GM12891 (cell line): ENCODE measurements around the gene TNS1.

Source experiments
- DNase-seq: peaks from one replicate; pipeline ENCODE4 v3.0.0; 2011; ENCODE audit warnings: low spot score; ENCODE audit not compliant: insufficient read length
- FAIRE-seq: peaks from 2 replicates; lab custom pipeline; 2011; peaks lifted over from hg19 to GRCh38; lab: Jason Lieb, UNC
- PAX5 ChIP-seq: IDR thresholded peaks from 2 replicates; pipeline ENCODE4 v1.6.1; 2011; ENCODE audit warnings: low read length, moderate library complexity, mild to moderate bottlenecking; ENCODE audit not compliant: insufficient read depth, severe bottlenecking
- POLR2A ChIP-seq: IDR thresholded peaks from 2 replicates; pipeline ENCODE4 v1.6.1; 2011; ENCODE audit warnings: low read depth, low read length, control low read depth
- POLR2AphosphoS5 ChIP-seq: IDR thresholded peaks from 2 replicates; pipeline ENCODE4 v1.6.1; 2011; ENCODE audit warnings: low read depth, low read length, control low read depth
- POU2F2 ChIP-seq: IDR thresholded peaks from 2 replicates; pipeline ENCODE4 v1.6.1; 2011; ENCODE audit warnings: low read depth, mild to moderate bottlenecking, control low read depth, low read length, moderate library complexity
- SPI1 ChIP-seq: IDR thresholded peaks from 2 replicates; pipeline ENCODE4 v1.6.1; 2011; ENCODE audit warnings: low read depth, low read length, control low read depth
- TAF1 ChIP-seq: IDR thresholded peaks from 2 replicates; pipeline ENCODE4 v1.6.1; 2011; ENCODE audit warnings: low read depth, low read length, control low read depth

The TNS1 gene

GRCh38 chr2:217847552-217848350 lies 155.0 kb downstream of the TNS1 start:
- FAIRE-seq = no peak
- TF ChIP-seq SPI1 = no peak
- no peak for TF ChIP-seq POLR2A
- no peak for TF ChIP-seq TAF1
- no peak for TF ChIP-seq POLR2AphosphoS5
- no peak for TF ChIP-seq PAX5
- TF ChIP-seq POU2F2 = no peak
- DNase-seq = no peak

- no peak for FAIRE-seq
- DNase-seq = no peak
- TF ChIP-seq POLR2AphosphoS5 = no peak
- TF ChIP-seq SPI1 = no peak
- TF ChIP-seq POLR2A = no peak
- TF ChIP-seq TAF1 = no peak
- no peak for TF ChIP-seq PAX5
- TF ChIP-seq POU2F2 = no peak
Observed at GRCh38 chr2:217847115-217847514, 155.7 kb downstream of the TNS1 start.

DNA sequence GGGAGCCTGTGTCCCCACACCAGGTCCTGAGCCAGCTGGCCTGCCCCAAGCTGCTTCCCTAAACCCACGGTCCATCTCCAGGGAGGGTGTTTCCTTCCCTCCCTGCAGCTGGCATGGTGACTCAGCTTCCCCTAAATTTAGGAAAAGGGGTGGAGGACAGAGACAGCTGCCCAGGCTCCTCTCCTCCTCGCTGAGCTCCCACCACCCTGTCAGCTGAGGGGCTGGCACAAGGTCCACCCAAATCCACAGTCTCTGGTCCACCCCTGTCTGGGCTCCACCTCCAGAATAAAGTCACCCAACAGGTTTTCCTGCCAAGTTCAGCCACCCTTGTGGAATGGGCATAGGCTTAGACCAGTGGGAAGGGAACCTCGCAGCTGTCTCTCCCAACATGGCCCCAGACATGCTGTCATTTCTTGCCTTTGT lies 156.5 kb downstream of the TNS1 start:
- no peak for FAIRE-seq
- TF ChIP-seq TAF1 (no peak), SPI1 (no peak), PAX5 (no peak), POLR2AphosphoS5 (no peak), POLR2A (no peak), POU2F2 (no peak)

DNA sequence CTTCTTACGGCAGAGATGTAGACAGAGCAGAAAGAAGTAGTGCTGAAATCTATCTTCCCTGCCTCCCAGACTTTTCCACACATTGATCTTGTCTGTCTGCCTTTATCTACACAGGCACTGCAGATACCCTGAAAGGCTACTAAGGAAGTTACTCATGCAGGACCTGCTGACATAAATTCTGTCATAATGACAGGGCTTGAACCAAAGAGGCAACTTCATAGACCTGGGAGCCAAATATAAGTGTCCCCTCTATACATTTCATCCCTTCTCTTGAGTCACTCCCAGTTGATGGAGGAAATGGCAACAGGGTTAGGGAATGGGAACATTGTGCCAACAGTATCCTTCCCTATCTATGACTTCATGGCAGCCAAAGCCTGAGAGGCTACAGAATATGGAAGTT lies 157.5 kb downstream of the TNS1 start:
- no peak for FAIRE-seq
- TF ChIP-seq SPI1 (no peak), POU2F2 (no peak), TAF1 (no peak), POLR2A (no peak), POLR2AphosphoS5 (no peak), PAX5 (no peak)
- DNase-seq = no peak

More for the DNA sequence above, 156.5 kb downstream of the TNS1 start:
- no peak for DNase-seq

DNA sequence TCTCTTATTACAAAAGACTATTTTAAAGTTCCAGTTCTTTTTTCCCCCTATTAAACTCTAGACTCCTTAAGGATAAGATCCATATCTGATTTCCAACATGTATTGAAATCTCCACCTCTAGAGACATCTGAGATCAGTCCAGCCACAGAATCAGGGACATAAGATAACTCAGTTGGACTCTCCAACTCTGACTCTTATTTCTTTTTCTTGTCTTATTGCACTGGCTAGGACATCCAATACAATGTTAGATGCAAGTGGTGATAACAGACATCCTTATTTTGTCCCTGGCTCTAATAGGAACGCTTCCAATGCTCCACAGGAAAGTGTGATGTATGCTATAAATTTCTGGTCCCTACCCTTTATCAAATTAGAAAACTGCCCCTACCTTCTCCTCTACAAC lies 158.1 kb downstream of the TNS1 start:
- DNase-seq (no peak), FAIRE-seq (no peak)

DNA sequence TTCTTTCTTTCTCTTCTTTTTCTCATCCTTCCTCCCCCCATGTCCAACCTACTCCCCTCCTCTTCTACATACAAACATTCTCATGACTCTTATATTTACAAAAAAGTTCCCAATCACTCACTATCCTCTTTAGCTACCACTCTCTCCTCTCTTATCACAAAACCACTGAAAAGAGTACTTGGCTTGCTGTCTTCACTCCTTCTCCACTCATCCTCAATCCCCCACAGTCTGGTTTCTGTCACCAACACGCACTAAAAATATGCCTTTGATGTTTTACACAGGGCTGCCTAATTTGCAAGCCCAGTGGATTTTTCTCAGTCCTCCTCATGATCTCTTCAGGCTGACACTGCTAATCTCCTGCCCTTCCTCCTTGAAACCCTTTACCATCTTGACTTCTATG lies 159.5 kb downstream of the TNS1 start:
- DNase-seq = no peak
- no peak for TF ChIP-seq TAF1
- no peak for TF ChIP-seq PAX5
- no peak for TF ChIP-seq POU2F2
- no peak for TF ChIP-seq SPI1
- no peak for TF ChIP-seq POLR2A
- no peak for TF ChIP-seq POLR2AphosphoS5
- no peak for FAIRE-seq

More for the DNA sequence above, 158.1 kb downstream of the TNS1 start:
- TF ChIP-seq SPI1 (no peak), PAX5 (no peak), TAF1 (no peak), POLR2A (no peak), POLR2AphosphoS5 (no peak), POU2F2 (no peak)

GRCh38 chr2:217842017-217842416 lies 160.8 kb downstream of the TNS1 start:
- no peak for FAIRE-seq
- TF ChIP-seq SPI1 = no peak
- no peak for TF ChIP-seq POLR2AphosphoS5
- TF ChIP-seq POLR2A = no peak
- TF ChIP-seq POU2F2 = no peak
- no peak for TF ChIP-seq PAX5
- no peak for TF ChIP-seq TAF1
- DNase-seq = no peak

GRCh38 chr2:217840522-217840921 lies 162.3 kb downstream of the TNS1 start:
- FAIRE-seq (no peak), DNase-seq (no peak)
- no peak for TF ChIP-seq POU2F2
- no peak for TF ChIP-seq PAX5
- TF ChIP-seq POLR2A = no peak
- no peak for TF ChIP-seq TAF1
- TF ChIP-seq POLR2AphosphoS5 = no peak
- TF ChIP-seq SPI1 = no peak

- no peak for TF ChIP-seq TAF1
- no peak for TF ChIP-seq POLR2A
- no peak for TF ChIP-seq PAX5
- TF ChIP-seq POU2F2 = no peak
- TF ChIP-seq POLR2AphosphoS5 = no peak
- no peak for FAIRE-seq
- no peak for DNase-seq
Observed at GRCh38 chr2:217839750-217840107, 163.1 kb downstream of the TNS1 start.
